HG02759 (cell line): ENCODE data around the gene RAG1.
A peak's percentile ranks its signal among the peaks of the same experiment; 100 is the strongest.
"Not testable (repeated sequence)": the region's sequence is repeated elsewhere in the genome, so short reads cannot be mapped to it uniquely, and the experiment has no call there.

Source experiments
- ATAC-seq: cut with Tn5 transposase; IDR thresholded peaks from one replicate; pipeline ENCODE4 v1.9.1; 2021; ENCODE audit warnings: mild to moderate bottlenecking, moderate library complexity; ENCODE audit not compliant: unreplicated experiment

The RAG1 gene

DNA sequence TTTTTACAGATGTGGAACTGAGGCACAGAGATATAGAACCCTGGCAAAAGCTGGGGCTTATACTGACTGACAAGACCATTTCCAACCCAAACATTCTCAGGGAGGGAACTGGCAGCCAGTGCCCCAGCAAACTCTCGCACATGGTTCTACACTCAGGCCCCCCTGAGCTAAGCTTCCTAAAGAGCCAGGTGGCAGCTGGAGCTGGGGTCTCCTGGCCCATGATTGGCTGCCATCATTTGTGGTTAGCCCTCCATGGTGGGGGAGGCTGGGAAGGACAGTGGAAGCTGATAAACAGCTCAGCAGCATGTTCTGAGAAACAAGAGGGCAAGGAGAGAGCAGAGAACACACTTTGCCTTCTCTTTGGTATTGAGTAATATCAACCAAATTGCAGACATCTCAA is at the start of gene RAG1:
Gene RAG1, plus strand, starts transcription at position 314 of the 400 bp plus-strand sequence. CDS start 5,298 bp downstream, outside the sequence.
- no peak for ATAC-seq

DNA sequence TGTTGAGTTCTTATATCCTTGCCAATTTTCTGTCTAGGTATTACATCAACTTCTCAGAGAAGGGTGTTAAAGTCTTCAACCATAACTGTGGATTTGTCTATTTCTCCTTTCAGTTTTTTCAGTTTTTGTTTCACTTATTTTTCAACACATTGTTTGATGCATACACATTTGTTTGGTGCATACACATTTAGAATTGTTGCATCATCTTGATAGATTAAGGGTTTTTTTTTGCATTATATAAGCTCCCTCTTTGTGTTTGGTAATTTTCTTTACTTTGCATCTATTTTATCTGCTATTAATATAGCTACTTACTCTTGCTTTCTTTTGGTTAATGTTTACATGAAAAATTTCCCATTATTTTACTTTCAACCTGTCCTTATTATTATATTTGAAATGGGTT is 37.0 kb upstream of the RAG1 start:
- ATAC-seq, result no peak

DNA sequence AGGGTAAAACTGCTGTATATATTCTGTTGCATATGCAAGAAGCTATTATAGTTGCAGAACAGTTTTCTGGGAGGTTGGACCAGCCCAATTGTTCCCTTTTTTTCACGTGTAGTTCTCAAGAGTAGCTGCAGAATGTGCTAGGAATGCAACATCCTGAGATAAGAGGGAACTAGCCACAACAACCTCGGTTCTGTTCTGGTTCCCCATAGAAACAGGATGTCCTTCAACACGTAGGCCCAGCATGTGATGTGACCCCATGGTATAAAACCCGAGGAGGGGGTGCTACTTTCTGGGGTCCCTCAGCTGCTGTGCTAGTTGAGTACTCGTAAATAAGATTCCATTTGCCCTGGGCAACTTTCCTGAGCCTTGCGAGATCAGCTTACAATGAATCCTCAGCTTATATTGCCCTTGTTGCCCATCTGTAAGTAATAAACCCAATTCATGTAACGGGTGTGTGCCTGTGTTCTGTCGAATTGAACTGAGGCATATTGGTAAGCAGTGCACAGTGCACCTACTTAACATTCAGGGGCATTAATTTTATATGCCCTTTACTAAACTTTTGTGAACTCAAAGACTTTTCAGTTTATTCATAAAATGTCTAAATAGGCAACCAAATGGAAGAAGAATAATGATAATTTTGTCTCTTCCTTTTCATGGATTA is 34.7 kb upstream of the RAG1 start:
- ATAC-seq, result no peak

DNA sequence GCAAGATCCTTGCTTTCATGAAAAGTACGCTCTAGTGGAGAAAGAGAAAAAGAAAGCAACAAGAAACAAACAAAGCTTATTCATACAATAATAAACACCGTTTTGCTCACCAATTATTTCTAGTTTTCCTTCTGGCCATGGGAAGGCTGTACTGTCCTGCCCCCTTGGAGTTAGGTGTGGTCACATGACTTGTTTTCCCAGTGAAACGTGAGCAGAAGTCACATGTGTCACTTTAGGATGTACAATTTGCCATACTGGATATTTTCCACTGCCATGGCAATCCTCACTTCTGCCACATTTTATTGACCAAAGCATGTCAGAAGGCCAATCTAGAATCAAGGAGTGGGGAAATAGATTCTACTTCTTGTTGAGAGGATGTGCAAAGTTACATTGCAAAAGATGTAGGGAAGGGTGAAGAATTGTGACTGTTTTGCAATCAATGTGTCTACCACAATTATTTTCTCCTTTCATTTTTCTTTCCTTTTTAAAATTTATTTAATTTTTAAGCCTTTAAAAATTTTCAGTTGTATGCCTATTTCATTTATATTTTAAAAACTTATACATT is 33.4 kb upstream of the RAG1 start:
- ATAC-seq, result no peak

DNA sequence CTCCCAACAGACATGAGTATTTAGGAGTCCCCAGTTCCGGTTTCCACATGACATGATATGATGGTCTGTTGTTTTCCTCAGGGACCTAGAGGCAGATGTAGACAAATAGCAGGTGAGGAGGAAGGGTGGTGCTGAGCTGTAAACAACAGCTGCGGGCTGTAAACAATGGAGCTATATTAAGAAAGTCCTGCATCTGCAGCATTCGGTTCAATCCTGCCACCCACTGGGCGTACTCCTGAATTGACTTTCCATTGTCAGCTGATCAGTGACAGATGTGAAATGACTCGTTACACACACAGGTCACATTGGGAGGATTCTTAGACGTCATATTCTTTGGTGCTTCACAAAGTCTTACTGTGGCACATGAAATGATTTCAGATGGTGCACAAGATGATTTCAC is 26.8 kb upstream of the RAG1 start:
- ATAC-seq, result peak; percentile 98

DNA sequence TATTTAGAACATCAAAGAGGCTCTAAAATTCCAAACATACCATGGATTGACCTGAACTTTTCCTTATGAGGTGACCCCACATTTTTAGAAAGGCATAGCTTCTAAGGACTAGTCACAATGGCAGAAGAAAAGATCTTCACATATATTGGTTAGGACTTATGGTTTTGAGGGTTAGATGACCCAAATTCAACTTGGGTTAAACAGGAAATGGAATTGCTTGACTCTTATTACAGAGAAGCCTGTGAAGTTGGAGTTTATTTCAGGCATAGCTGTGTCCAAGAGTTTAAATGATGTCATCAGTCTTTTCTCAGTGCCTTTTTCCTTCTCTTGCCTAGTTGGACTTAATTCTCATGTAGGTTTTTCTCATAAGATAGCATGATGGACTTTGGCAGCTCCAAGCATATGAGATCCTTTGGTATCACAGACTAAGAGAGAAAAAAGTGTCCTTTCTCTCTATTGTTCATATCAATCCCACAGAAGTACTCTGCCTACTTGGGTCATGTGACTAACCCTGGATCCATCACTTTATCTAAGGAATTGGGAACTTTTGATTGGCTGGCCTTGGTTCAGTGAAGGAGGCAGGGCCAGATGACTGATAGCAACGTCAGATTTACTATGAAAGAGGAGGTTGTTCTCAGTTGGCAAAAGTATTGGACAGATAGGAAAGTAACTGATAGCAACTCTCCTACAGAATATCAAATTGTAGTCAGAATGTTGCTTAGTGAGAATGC is 17.3 kb upstream of the RAG1 start:
- ATAC-seq, result no peak

DNA sequence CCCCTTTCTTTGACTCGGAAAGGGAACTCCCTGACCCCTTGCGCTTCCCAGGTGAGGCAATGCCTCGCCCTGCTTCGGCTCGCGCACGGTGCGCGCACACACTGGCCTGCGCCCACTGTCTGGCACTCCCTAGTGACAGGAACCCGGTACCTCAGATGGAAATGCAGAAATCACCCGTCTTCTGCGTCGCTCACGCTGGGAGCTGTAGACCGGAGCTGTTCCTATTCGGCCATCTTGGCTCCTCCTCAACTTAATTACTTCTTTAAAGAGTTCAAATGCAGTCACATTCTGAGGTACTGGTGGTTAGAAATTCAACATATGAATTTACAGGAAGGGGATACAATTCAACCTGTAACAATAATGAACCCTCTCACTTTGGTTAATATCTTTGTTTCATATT is 10.4 kb upstream of the RAG1 start:
- not testable (repeated sequence) for ATAC-seq

DNA sequence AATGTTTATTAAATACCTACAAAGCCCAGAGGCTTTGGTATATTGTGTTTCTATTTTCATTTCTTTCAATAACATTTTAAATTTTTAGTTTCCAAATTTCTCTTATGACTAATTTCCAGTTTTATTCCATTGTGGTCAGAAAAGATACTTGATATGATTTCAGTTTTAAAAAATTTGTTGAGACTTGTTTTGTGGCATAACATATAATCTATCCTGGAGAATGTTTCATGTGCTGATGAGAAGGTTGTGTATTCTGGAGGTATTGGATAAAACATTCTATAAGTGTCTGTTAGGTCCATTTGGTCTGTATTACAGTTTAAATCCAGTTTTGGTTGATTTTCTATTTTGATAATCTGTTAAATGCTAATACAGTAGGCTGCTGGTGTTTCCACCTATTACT is 9.8 kb upstream of the RAG1 start:
- ATAC-seq, result no peak

DNA sequence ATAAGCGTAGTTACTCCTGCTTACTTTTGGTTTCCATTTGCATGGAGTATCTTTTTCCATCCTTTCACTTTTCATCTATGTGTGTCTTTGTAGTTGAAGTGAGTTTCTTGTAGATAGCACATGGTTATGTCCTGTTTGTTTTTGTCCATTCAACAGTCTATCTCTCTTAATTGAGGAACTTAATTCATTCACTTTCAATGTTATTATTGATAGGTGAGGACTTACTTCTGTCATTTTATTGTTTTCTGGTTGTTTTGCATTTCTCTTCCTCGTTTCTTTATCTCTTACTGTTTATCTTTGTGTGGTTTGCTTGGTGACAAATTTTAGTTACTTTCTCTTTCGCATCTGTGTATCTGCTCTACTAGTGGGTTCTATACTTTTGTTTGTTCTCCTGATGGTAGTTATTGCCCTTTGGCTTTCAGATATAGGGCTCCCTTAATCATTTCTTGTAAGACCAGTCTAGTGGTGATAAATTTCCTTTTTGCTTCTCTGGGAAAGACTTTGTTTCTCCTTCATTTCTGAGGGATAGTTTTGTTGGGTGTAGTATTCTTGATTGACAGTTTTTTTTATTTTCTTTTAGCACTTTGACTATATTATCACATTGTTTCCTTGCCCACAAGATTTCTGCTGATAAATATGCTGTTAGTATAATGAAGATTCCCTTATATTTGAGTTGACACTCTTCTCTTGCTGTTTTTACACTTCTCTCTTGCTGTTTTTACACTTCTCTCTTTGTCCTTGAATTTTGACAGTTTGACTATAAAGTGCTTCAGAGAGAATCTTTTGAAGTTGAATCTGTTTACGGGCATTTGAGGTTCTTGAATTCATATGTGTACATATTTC is 9.0 kb upstream of the RAG1 start:
- ATAC-seq, result peak; percentile 90

DNA sequence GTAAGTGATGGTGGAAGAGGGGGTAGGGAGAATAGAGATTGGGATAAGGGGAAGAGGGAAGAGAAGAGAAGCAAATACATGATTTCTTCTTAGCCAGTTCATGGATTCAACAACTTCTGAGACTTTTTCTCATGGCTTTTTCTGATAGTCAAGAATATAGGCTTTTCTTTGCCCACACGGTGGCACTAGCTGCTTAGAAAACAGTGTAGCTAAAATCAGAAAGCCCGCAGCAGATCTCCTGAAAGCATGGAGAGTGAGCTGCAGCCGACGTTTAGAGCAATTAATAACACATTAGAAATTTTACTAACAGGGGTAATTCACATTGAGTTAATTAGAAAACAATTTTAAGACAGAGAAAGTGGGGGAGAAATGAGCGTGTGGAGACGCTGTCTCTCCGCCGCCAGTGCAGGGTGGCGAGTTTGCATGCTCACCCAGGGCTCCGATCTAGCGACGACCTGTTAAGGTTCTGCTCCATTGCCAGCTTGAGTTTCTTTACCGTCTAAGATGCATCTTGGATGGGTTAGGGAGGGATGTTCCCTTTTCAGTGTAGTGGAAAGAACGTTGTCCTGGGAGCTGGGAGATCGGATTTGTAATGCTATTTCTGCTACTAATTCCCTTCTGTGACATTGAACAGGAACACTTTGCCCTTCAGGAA is 3.3 kb upstream of the RAG1 start:
- ATAC-seq, result peak; percentile 70

DNA sequence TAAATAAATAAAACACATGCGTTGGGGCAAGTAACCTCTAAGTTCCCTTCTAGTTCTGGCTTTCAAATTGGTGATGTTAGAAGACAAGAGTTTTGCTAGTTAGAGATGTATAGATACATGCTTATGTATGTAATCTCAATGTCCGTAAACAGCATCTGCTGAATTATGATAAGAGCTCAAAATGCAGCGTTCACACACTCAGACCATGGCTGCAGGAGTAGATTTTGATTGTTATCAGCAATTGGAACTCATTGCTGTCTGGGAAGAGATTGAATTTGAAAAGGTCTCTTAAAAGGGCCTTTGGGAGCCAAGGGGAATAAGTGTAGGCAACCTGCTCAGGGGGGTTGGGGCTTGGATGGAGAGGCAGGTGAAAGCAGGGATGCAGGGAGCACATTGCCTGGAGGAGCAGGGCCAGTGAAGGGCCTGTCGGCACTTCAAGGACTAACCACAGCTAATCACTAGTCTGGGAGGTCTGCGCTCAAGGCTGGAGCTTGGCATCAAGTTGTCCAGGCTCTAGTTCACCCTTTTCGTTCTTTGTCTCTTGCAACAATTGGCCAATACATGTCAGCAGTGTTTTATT is 2.7 kb upstream of the RAG1 start:
- ATAC-seq, result no peak

DNA sequence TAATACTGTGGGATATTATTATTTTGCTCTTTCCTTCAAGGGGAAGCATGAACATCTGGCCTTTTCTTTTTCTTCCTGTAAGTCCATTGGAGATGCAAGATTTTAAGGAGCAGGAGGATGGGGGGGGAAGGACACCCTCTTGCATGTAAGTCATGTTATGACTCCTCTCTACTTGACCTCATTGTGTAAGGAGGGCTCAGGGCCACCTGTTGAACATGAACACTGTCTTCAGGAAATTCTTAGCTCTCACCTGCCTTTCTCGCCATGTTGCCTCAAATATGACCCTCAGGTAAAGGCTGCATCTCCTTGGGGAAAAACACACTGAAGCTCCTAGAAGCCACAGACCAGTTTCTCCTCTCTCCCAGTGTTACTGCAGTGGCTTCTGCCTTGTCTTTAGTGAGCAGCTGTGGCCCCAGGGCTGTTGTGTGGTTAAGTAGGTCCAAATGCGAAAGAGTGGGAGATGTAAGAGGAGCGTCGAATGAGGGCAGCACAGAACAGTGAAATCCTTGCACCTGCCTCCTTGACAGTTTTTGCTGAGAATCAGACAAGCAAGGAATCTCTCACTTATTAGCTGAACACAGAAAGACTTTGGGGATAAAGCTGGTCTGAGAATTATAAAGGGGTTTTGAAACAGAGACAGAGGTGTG is 1.3 kb upstream of the RAG1 start:
- ATAC-seq, result no peak

DNA sequence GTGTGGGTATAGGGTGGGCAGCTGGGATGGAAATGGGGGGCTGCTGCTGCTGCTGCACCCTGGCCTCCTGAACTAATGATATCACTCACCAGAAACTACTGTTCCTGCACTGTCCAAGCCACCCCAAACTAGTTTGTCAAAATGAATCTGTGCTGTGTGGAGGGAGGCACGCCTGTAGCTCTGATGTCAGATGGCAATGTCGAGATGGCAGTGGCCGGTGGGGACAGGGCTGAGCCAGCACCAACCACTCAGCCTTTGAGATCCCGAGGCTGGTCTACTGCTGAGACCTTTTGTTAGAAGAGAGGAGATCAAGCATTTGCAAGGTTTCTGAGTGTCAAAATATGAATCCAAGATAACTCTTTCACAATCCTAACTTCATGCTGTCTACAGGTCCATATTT is 1.3 kb downstream of the RAG1 start:
- ATAC-seq, result no peak

DNA sequence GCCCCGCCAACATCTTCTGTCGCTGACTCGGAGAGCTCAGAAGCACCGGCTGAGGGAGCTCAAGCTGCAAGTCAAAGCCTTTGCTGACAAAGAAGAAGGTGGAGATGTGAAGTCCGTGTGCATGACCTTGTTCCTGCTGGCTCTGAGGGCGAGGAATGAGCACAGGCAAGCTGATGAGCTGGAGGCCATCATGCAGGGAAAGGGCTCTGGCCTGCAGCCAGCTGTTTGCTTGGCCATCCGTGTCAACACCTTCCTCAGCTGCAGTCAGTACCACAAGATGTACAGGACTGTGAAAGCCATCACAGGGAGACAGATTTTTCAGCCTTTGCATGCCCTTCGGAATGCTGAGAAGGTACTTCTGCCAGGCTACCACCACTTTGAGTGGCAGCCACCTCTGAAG is 6.7 kb downstream of the RAG1 start:
- ATAC-seq, result no peak

DNA sequence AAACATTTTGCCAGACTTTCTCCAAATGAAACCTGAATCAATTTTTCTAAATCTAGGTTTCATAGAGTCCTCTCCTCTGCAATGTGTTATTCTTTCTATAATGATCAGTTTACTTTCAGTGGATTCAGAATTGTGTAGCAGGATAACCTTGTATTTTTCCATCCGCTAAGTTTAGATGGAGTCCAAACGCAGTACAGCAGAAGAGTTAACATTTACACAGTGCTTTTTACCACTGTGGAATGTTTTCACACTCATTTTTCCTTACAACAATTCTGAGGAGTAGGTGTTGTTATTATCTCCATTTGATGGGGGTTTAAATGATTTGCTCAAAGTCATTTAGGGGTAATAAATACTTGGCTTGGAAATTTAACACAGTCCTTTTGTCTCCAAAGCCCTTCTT is 9.6 kb downstream of the RAG1 start:
- ATAC-seq, result no peak

DNA sequence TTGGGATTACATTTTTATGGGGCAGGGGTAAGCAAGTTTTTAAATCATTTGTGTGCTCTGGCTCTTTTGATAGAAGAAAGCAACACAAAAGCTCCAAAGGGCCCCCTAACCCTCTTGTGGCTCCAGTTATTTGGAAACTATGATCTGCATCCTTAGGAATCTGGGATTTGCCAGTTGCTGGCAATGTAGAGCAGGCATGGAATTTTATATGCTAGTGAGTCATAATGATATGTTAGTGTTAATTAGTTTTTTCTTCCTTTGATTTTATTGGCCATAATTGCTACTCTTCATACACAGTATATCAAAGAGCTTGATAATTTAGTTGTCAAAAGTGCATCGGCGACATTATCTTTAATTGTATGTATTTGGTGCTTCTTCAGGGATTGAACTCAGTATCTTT is 10.1 kb downstream of the RAG1 start:
- no peak for ATAC-seq

DNA sequence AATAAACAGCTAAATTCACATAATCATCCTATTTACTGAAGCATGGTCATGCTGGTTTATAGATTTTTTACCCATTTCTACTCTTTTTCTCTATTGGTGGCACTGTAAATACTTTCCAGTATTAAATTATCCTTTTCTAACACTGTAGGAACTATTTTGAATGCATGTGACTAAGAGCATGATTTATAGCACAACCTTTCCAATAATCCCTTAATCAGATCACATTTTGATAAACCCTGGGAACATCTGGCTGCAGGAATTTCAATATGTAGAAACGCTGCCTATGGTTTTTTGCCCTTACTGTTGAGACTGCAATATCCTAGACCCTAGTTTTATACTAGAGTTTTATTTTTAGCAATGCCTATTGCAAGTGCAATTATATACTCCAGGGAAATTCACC is 10.7 kb downstream of the RAG1 start:
- no peak for ATAC-seq

DNA sequence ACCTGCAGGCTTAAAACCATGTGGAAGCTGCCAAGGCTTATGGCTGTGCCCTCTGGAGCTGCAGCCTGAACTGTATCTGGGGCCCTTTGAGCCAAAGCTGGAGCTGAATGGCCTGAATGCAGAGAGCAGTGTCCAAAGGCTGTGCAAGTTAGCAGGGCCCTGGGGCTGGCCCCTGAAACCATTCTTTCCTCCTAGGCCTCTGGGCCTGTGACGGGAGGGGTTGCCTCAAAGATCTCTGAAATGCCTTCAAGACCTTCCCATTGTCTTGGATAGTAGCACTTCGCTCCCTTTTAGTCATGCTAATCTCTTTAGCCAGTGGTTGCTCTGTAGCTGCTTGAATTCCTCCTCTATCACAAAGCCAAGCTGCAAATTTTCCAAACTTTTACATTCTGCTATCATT is 13.7 kb downstream of the RAG1 start:
- no peak for ATAC-seq

DNA sequence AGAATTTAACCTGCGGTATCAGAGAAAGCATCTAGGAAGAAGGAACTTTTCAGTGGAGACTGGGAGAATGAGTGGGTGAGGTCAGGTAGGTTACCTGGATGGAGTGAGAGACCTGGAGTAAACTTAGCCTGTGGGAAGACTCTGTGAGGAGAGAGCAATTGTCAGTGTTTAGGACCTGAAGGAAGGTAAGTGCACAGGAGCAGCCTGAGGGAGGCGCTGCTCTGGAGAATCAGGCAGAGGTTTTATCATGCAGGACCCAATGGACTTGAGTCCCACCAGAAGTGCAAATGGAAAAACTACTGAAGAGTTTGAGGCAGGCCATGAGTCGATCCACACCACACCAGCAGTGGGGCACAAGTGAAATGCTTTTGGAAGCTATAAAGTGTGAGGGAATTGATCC is 15.9 kb downstream of the RAG1 start:
- ATAC-seq, result no peak

DNA sequence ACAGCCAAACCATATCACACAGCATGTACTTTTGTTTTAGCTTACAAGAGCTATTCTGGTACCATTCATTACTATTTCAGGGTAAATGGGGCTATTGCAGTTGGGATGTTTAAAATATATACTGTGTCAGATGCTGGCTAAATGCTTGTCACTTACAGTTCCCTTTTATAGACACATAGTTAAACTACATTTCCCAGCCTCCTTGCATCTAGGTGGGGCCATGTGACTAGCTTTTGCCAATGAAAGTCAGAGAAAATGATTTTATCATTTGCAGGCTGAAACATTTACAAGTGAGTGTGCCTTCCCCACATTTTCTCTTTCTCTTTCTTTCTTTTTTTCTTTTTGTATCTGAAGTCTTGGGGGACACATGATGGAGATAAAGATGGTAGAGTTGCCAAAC is 18.7 kb downstream of the RAG1 start:
- no peak for ATAC-seq
